ENCODE data around the gene FERMT3.
A peak's percentile ranks its signal among the peaks of the same experiment; 100 is the strongest.

Gene FERMT3

DNA sequence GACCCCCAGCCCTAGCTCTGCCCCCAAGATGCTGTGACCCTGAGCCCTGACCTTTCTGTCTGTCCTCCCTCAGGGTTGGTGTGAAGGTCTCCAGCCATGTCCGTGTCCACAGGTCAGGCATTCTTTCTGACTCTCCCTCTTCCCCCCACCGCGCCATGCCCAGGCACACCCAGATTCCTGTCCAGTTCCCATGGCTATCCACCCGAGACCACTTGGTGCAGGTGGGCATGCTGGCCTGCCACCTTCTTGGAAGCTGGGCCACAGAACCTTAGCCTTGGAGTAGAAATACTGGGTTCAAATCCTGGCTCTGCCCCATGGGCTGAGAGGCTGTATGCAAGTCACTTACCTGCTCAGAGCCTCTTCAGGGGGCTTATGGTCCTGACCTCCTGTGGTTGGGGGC, 42.5 kb downstream of the FERMT3 start:
- no peak for DNase-seq (ENCODE audit: low read depth, low spot score)

DNA sequence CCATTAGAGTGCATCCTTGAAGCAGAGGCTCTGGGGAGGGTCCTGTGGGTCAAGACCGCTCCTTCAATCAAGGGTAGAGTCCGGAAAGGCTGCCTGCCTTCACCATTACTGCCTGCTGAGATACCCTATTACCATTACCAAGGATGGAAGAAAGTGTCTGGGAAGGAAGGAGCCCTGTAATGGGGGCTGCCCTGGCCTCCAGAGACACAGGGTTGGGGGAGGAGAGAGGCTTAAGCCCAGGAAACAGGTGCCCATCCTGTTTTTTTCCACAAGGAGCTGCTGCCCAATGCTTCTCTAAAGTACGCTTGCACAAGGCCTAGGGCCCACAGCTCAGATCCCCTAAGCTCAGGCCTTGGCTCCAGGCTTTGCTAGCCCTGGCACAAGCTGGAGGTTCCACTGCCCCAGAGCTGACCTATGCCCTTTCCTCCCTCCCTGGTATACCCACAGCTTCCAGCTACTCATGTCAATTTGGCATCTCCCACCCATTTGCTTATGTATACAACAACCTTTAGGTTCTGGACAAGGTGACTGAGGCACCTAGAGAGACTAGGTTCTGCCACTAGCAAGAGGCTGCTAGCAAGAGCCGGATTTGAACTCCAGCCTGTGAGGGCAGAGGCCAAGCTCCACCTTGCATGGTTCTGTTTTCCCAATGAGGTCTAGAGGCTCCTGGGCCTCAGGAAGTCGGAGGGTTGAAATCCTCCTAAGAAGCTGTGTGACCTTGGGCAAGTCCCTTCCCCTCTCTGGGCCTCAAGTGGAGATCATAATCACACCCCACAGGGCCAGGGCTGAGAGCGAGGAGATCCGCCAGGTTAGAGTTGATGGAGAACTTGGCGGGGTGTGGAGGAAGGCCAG, 43.3 kb downstream of the FERMT3 start:
- DNase-seq (ENCODE audit: low read depth, low spot score): no peak

DNA sequence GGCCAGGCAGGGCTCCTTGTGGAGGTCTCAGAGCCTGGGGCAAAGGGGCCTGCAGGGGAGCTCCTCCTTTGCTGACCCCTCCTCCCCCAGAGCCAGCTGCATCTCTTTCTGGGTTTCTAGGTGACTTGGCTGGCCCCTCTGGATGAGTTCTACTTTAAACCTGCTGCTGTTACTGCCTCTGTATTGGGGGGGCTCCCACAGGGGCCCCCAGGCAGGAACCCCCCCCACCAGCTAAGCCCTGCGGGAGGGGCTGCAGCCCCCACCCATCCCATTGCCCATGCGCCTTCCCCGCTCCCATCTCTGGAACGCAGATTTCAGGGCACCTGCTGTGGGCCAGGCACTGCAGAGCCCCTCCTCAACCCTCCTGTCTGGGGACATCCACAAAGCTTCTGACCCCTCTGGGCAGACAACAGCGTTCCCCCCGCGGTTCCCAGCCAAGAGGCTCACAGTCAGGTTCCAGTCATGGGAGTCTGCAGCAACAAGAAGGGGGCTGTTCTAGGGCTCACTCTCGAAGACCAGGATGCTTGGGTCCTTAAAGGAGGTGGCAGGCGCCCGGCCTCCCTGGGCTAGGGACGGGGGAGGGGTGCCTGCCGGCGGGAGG, 44.0 kb downstream of the FERMT3 start:
- DNase-seq (ENCODE audit: low read depth, low spot score): no peak

DNA sequence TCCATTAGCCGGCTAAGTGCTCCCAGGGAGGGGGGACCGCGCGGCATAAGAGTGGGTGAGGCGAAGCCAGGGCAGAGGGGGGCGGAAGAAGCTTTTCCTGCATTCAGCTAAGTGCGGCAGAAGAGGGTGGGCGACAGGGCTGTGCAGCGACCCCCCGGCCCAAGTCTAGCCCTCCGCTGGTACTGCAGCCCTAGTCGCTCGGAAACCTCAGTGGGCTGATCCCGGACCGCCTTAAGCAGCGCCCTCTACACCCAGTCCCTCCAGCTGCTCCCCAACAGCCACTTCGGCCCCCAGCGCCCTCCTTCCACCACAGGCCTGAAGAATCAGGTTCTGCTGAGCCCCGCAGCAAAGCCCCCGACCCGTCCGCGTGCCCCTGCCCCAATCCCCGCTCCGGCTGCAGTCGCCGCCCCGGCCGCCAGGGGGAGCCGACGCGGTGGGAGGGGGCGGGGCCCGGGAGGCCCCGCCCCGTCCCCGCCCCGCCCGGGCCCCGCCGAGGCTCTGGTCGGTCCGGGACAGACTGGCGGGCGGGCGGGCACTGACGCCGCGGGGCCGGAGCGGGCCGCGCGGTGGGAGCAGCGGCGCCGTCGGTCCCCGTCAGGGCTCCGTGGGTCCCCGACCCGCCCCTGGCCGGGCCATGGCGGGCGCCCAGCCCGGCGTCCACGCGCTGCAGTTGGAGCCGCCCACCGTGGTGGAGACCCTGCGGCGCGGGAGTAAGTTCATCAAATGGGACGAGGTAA, 44.7 kb downstream of the FERMT3 start, which contains the start of gene PLCB3:
Gene PLCB3, plus strand, starts transcription at position 515 of the 737 bp plus-strand sequence. Its CDS starts 120 bp downstream, at position 635.
- DNase-seq (ENCODE audit: low read depth, low spot score): peak; percentile 63

DNA sequence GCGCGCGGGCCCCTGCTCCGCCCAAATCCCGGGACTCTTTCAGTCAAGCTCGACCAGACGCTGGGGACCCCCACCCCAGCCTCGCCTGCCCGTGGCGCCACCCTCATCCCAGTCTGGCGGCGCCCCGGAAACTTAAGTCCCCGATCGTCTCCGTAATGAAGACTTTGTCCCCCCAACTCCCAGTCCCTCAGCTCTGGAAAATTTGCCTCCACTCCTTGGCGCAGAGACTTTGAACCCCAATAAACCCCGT, 45.2 kb downstream of the FERMT3 start:
- DNase-seq (ENCODE audit: low read depth, low spot score): no peak

DNA sequence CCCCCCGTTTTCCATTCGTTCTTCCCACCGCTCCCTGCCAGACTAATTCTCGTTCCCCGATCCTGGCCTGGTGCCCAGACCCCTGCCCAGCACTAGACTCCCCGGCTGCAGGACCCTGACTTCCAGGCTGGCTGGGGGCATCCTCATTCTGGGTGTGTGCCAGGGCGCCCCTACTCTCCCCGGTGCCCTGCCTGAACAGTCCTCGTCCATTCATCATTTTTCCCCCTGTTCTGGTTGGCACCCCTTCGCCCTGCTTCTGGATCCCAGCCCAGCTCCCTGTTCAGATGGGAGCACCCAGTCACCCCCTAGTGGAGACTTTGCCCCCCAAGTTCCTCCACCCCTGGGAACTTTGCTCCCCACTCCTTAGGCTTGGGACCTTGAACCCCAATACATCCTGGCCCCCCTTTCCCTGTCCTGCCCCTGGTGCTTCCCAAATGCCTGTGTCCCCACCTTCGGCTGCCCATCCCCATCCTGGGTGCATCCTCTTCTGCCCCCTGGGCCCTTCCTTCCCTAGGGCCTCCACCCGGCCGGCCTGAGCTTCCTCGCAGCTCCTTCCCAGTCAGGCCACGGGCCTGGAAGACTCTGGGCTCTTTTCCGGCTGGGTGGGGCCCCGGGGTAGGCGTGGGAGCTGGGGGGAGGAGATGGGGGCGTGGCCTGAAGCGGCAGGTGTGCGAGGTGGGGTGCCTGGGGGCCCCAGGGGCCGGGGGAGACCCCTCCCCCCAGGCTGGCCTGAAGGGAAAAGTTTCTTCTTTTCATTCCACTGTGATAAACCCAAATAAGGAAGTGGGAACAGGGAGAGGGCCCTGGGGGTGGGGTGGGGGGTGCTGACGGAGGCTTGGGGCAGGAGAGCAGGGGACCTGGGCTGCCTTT, 45.7 kb downstream of the FERMT3 start:
- DNase-seq (ENCODE audit: low read depth, low spot score): no peak

DNA sequence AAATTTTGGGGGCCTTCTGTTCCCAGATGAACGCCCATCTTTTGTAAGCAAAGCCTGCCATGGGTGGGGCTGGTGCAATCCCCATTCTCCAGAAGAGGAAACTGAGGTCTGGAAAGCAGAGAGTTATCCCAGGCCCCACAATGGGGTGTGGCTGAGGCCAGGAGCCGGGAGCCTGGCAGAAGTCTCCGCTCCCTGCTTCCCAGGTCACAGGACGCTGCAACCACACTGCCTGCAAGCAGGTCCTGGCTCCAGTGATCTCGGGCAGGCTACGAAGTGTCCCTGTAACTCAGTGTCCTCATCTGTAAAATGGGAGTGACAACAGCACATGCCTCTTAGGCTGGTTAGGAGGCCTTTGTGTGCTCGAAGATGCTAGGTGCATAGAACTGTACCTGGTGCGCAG, 46.5 kb downstream of the FERMT3 start:
- DNase-seq (ENCODE audit: low read depth, low spot score): no peak

DNA sequence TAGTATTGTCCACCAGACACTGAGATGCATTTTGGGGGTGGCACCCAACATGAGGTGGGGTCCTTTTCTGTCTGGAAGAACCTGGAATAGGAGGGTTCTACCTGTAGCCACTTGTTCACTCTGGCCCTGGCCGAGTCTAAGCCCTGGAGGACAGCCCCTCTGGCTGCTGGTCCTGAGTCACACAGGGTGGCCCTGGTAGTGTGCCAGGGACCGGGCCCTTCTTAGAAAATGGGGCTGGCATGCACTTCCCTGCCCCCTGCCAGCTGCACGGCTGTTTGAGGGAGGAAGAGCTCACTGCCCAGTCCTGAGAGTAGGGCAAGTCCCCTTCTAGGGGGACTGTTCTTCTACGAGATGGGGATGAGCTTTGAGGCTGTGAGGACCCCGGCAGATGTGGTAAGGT, 47.0 kb downstream of the FERMT3 start:
- no peak for DNase-seq (ENCODE audit: low read depth, low spot score)

DNA sequence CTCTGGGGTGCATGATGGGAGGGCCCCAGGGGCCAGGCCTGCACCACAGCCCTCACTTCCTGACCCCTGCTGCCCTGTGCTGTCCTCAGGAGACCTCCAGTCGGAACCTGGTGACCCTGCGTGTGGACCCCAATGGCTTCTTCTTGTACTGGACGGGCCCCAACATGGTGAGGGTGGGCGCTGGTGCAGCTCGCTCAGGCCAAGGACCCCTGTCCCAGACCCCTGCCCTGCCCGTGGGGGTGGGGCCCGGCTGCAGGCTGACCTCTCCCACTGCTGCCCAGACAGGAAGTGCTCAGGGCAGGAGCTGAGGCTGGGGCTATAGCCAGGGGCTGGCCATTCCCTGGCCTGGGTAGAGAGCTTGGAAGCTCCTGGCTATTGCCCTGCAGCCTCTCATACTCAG, 47.8 kb downstream of the FERMT3 start:
- no peak for DNase-seq (ENCODE audit: low read depth, low spot score)

DNA sequence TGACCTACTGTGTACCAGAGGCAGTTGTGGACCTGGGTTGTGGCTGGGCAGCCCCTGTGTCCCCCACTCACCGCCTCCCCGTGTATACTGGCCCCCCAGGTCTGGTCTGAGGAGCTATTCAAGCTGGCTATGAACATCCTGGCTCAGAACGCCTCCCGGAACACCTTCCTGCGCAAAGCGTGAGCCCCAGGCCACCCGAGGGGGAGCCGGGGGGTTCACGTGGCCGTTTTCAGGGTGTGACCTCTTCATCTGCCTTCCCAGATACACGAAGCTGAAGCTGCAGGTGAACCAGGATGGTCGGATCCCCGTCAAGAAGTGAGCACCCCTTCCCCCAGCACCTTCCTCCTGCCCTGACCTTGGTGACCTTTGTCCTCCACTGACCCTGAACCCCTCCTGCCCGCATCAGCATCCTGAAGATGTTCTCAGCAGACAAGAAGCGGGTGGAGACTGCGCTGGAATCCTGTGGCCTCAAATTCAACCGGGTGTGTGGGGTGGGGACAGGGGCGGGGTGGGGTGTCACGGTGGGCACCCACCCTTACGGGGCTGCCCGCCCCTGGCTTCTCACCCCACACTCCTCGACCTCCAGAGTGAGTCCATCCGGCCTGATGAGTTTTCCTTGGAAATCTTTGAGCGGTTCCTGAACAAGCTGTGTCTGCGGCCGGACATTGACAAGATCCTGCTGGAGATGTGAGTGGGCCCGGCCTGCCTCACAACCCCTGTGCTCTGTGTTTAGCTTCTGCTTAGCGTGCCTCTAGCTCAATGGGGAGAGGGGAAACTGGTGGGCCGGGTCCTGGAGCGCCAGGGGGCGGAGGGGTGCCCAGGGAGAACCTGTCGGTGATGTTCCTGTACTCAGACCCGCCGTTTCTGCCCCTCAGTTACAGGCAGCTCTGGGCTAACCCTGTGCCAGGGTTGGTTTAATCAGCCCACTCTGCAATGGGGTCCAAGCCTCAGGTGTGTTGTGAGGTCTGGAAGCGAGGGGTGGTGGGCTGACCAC, 48.9 kb downstream of the FERMT3 start:
- DNase-seq (ENCODE audit: low read depth, low spot score): no peak

DNA sequence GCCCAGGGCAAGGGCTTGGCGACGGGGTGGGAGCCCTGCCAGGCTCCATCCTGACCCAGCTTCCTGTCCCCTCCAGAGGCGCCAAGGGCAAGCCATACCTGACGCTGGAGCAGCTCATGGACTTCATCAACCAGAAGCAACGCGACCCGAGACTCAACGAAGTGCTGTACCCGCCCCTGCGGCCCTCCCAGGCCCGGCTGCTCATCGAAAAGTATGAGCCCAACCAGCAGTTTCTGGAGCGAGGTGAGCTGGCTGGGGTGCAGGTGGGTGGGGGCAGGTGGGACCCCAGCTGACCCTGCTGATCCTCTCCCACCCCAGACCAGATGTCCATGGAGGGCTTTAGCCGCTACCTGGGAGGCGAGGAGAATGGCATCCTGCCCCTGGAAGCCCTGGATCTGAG, 49.8 kb downstream of the FERMT3 start:
- no peak for DNase-seq (ENCODE audit: low read depth, low spot score)

DNA sequence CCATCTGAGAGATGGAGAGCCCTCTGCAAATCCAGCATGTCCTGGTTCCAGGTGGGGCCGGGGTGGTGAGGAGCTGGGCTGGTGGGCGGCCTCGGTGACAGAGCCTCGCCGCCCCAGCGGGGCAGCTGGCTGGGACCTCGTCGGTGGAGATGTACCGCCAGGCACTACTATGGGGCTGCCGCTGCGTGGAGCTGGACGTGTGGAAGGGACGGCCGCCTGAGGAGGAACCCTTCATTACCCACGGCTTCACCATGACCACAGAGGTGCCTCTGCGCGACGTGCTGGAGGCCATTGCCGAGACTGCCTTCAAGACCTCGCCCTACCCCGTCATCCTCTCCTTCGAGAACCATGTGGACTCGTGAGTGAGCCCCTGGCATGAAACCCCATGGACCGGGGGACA, 51.8 kb downstream of the FERMT3 start:
- no peak for DNase-seq (ENCODE audit: low read depth, low spot score)

DNA sequence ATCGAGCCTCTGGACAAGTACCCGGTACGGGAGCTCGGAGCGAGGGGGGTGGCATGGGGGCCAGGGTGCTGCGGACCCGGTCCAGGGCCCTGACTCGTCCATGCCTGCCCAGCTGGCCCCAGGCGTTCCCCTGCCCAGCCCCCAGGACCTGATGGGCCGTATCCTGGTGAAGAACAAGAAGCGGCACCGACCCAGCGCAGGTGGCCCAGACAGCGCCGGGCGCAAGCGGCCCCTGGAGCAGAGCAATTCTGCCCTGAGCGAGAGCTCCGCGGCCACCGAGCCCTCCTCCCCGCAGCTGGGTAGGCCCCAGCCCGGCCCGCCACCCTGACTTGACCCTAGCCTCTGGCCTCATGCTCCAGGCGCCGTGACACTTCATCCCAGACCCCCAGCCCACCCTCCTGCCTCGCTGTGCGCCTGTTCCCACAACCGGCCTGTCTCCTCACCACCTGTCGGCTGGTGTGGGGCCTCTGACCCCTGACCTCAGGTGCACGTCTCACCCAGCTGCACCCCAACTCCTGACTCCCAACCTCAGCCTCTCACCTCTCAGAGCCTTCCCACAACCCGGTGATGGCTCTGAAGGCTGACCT, 52.5 kb downstream of the FERMT3 start:
- DNase-seq (ENCODE audit: low read depth, low spot score): no peak

DNA sequence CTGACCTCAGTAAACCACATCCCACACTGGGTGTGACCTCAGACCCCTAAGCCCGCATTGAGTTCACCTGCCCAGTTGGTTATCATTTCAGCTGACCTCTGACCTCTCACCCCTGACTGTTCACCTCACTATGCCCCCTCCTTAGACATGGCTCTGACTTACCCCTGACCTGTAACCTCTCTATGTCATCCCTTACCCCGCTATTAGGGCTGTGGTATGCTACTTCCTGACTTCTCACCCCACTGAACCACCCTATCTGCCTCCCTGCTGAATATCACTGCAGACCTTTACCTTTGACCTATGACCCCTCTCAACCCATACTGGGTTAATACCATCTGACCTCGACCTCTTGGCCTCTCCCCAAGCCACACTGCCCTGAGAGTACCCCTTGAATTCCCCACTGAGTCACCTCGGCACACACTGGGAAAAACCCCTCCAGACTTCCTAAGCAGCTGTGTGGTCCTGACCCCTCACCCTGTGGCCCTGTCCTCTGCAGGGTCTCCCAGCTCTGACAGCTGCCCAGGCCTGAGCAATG, 53.1 kb downstream of the FERMT3 start:
- DNase-seq (ENCODE audit: low read depth, low spot score): no peak

DNA sequence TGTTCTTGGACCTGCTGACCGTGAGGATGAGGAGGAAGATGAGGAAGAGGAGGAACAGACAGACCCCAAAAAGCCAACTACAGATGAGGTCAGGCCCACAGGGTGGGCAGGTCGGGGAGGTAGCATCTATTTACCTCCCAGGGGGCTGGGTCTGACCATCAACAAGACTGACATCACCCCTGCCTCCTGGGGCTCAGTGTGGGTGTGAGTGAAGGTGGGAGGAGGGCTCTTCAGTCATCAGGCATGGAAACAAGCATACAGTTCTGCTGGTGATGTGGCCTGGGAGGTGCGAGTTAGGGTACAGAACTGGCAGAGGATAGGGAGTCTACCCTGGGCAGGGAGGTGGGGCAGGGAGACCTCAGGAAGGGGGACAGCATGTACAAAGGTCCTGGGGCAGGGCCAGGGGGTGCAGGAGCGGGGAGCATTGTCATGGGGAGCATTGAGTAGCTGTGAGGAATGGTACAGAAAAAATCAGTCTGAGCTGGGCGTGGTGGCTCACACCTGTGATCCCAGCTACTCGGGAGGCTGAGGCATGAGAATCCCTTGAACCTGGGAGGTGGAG, 53.7 kb downstream of the FERMT3 start:
- DNase-seq (ENCODE audit: low read depth, low spot score): no peak

DNA sequence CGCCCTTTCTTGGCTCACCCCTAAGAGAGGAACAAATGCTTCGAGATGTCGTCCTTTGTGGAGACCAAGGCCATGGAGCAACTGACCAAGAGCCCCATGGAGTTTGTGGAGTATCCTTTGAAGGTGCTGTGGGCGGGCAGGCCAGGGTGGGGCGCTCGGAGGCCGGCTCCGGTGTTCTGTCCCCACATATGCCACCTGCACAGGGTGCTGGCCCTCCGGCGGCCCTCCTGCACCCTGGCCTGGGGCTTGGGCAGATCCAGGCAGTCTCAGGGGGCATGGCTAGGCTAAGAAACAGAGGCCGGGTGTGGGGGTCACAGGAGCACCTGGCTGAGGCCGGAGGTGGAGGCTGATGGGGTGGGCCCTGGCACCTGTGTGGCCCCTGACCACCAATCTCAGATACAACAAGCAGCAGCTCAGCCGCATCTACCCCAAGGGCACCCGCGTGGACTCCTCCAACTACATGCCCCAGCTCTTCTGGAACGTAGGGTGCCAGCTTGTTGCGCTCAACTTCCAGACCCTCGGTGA, 55.1 kb downstream of the FERMT3 start:
- no peak for DNase-seq (ENCODE audit: low read depth, low spot score)

DNA sequence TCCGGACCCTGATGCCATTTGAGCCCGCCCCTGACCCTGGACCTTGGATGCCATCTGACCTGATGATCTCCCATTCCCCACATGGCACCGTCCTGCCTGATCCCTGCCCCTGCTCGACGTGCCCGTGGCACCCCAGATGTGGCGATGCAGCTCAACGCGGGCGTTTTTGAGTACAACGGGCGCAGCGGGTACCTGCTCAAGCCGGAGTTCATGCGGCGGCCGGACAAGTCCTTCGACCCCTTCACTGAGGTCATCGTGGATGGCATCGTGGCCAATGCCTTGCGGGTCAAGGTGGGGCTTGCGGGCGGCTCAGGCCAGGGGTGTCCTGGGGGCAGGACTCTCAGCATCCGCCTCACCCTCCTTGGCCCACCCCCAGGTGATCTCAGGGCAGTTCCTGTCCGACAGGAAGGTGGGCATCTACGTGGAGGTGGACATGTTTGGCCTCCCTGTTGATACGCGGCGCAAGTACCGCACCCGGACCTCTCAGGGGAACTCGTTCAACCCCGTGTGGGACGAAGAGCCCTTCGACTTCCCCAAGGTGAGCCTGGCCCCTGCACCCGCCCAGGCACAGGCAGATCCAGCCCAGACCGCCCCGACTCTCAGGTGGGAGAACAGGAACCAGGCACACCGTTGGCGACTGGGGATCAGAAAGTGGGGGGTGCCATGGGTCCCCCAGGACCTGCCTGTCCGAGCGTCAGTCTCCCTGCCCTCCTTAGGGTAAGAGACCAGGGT, 55.9 kb downstream of the FERMT3 start:
- DNase-seq (ENCODE audit: low read depth, low spot score): no peak

DNA sequence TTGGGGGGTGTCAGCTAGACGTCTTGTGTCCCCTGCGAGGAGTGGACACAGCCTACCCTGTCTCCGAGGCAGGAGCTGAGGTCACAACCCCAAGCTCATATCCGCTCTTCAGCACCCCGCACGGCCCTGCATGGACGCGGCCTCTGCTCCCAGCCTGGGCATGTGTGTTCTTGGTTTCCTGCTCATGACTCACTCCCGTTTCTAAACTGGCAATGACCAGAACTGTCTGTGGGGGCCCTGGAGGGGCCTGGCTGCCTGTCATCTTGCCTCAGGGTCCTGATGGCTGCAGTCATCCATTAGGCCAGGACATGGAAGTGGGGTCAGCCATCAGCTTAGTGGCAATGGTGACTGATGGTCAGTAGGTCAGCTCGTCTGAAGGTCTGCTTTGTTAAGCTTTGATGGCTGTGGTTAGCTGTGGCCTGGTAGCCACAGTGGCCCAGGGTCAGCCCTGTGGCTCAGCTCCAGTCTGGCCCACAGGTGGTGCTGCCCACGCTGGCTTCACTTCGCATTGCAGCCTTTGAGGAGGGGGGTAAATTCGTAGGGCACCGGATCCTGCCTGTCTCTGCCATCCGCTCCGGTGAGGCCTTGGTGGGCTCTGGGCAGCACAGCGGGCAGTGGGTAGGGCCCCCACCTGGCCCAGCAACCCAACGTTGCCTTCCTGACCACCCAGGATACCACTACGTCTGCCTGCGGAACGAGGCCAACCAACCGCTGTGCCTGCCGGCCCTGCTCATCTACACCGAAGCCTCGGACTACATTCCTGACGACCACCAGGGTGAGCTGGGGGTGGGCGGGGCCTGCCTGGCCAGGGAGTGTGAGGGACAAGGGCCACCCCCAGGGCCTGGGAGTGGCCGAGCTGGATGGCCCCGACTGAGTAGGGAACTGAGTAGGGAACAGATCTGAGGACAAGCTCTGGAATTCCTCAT, 56.8 kb downstream of the FERMT3 start:
- peak; percentile 76 for DNase-seq (ENCODE audit: low read depth, low spot score)
